PFSK-1 (cell line): Measurements from ENCODE around the gene ASCL2.

ENCODE experiments used
- FOXP2 ChIP-seq: optimal IDR thresholded peaks from 2 replicates; pipeline ENCODE3; 2011; ENCODE audit warnings: borderline replicate concordance, control low read depth, inconsistent platforms; ENCODE audit not compliant: insufficient read depth; ENCODE audit errors: extremely low read length, extremely low read depth
- POLR2AphosphoS5 ChIP-seq: IDR thresholded peaks from 2 replicates; pipeline ENCODE4 v1.6.1; 2012; ENCODE audit warnings: low read depth, mild to moderate bottlenecking, control low read depth, low read length, moderate library complexity
- REST ChIP-seq, 2 experiments: IDR thresholded peaks; 2 replicates each; pipeline versions ENCODE4 v1.6.1 to v1.8.0; 2011 to 2012; ENCODE audit warnings: low read depth in 2 of 2, low read length in 2 of 2, control low read depth in 1 of 2, inconsistent platforms in 1 of 2, mild to moderate bottlenecking in 1 of 2, moderate library complexity in 1 of 2; ENCODE audit not compliant: insufficient read depth in 1 of 2
- SIN3A ChIP-seq: IDR thresholded peaks from 2 replicates; pipeline ENCODE4 v1.6.1; 2012; ENCODE audit warnings: mild to moderate bottlenecking, low read length, moderate library complexity, borderline replicate concordance; ENCODE audit not compliant: insufficient read depth
- TAF1 ChIP-seq: IDR thresholded peaks from 2 replicates; pipeline ENCODE4 v1.6.1; 2012; ENCODE audit warnings: low read length, control low read depth, borderline replicate concordance; ENCODE audit not compliant: insufficient read depth

ASCL2 gene

GRCh38 chr11:2259897-2260451 is 10.4 kb downstream of the ASCL2 start:
- TF ChIP-seq POLR2AphosphoS5: no peak
- TF ChIP-seq REST (IDR thresholded peaks at IDR 0.05; ENCODE audit: insufficient read depth in 1 of 2, low read depth in 2 of 2, low read length in 2 of 2): no peak
- TF ChIP-seq SIN3A: no peak
- no peak for TF ChIP-seq TAF1
- TF ChIP-seq FOXP2: no peak

- TF ChIP-seq FOXP2 (no peak), TAF1 (no peak), POLR2AphosphoS5 (no peak), REST (IDR thresholded peaks at IDR 0.05; ENCODE audit: insufficient read depth in 1 of 2, low read depth in 2 of 2, low read length in 2 of 2) (no peak), SIN3A (no peak)
Observed at GRCh38 chr11:2259466-2259830, 10.9 kb downstream of the ASCL2 start.

- no peak for TF ChIP-seq POLR2AphosphoS5
- no peak for TF ChIP-seq TAF1
- TF ChIP-seq FOXP2: no peak
- no peak for TF ChIP-seq SIN3A
- TF ChIP-seq REST (IDR thresholded peaks at IDR 0.05; ENCODE audit: insufficient read depth in 1 of 2, low read depth in 2 of 2, low read length in 2 of 2): no peak
Observed at GRCh38 chr11:2258501-2259465, 11.6 kb downstream of the ASCL2 start.

GRCh38 chr11:2256951-2257700 is 13.3 kb downstream of the ASCL2 start:
- TF ChIP-seq FOXP2 (no peak), TAF1 (no peak), REST (IDR thresholded peaks at IDR 0.05; ENCODE audit: insufficient read depth in 1 of 2, low read depth in 2 of 2, low read length in 2 of 2) (no peak), POLR2AphosphoS5 (no peak), SIN3A (no peak)
